Erythroblast (primary cell): ENCODE results near the gene ZNF774.

Experiments
- GATA1 ChIP-seq: IDR thresholded peaks from 2 replicates; pipeline ENCODE4 v1.6.1; 2011; ENCODE audit warnings: low read depth, mild to moderate bottlenecking, control low read depth, low read length, moderate library complexity
- POLR2A ChIP-seq: IDR thresholded peaks from 2 replicates; pipeline ENCODE4 v1.6.1; 2011; ENCODE audit warnings: mild to moderate bottlenecking, low read length

- no peak for TF ChIP-seq POLR2A
- TF ChIP-seq GATA1 = no peak
Measured at GRCh38 chr15:90394748-90395442, 42.8 kb downstream of the ZNF774 start.
